GM23338 (cell line): ENCODE results near the gene SDHB. TPM values are rescaled to one million over a fixed set of nuclear protein-coding genes. Genes with fewer than 3 reads are reported as not detected.

Experiments used
- ATAC-seq: fragments of 200-7000 bp; cut with Tn5 transposase; 3 replicates; pipeline ENCODE4 v1.9.1; 2020
- DNase-seq: peaks from one replicate; pipeline ENCODE4 v3.0.0-alpha.2; 2015; ENCODE audit warnings: low spot score
- H2AFZ ChIP-seq: fragments of 200-600 bp; sonication (generic); 2 replicates; pipeline ENCODE4 v1.8.0; 2016; ENCODE audit warnings: antibody characterized with exemption, mild to moderate bottlenecking, moderate library complexity
- H3F3A ChIP-seq: fragments of 200-600 bp; sonication (generic); replicated peaks from 2 replicates; pipeline ENCODE4 v1.8.0; 2017; ENCODE audit warnings: antibody characterized with exemption, mixed run types, low read depth
- H3K27ac ChIP-seq: fragments of 200-600 bp; sonication (generic); 2 replicates; pipeline ENCODE4 v1.6.1; 2016; ENCODE audit warnings: low read depth
- H3K27me3 ChIP-seq: fragments of 200-600 bp; sonication (generic); 2 replicates; pipeline ENCODE4 v1.8.0; 2016; ENCODE audit warnings: mild to moderate bottlenecking, mixed run types, moderate library complexity; ENCODE audit not compliant: insufficient read depth
- H3K36me3 ChIP-seq: fragments of 200-600 bp; sonication (generic); 2 replicates; pipeline ENCODE4 v1.8.0; 2016; ENCODE audit warnings: mild to moderate bottlenecking; ENCODE audit not compliant: insufficient read depth
- H3K4me1 ChIP-seq: fragments of 200-600 bp; sonication (generic); 2 replicates; pipeline ENCODE4 v1.8.0; 2016; ENCODE audit warnings: mild to moderate bottlenecking, moderate library complexity; ENCODE audit not compliant: insufficient read depth
- H3K4me2 ChIP-seq: fragments of 200-600 bp; sonication (generic); 2 replicates; pipeline ENCODE4 v1.7.1; 2017; ENCODE audit warnings: mixed run types
- H3K4me3 ChIP-seq: fragments of 200-600 bp; sonication (generic); 2 replicates; pipeline ENCODE4 v1.6.1; 2016; ENCODE audit warnings: mixed run types
- H3K79me2 ChIP-seq: fragments of 200-600 bp; sonication (generic); replicated peaks from 2 replicates; pipeline ENCODE4 v1.8.0; 2017; ENCODE audit warnings: mild to moderate bottlenecking; ENCODE audit not compliant: insufficient read depth
- H3K9me2 ChIP-seq: fragments of 200-600 bp; sonication (generic); 2 replicates; pipeline ENCODE4 v1.8.0; 2017; ENCODE audit not compliant: insufficient read depth
- H4K20me1 ChIP-seq: fragments of 200-600 bp; sonication (generic); replicated peaks from 2 replicates; pipeline ENCODE4 v1.8.0; 2017; ENCODE audit warnings: mild to moderate bottlenecking; ENCODE audit not compliant: insufficient read depth
- H3K27ac Mint-ChIP-seq: 2 replicates; pipeline ENCODE4 v1.8.0; 2020; ENCODE audit warnings: inconsistent platforms, mild to moderate bottlenecking, moderate library complexity, mixed read lengths
- H3K27me3 Mint-ChIP-seq: 3 replicates; pipeline ENCODE4 v1.8.0; 2022; ENCODE audit warnings: low read depth, mild to moderate bottlenecking, moderate library complexity, mixed read lengths, inconsistent platforms; ENCODE audit not compliant: insufficient read depth, poor library complexity
- H3K36me3 Mint-ChIP-seq: 3 replicates; pipeline ENCODE4 v1.8.0; 2021; ENCODE audit warnings: low read depth, mild to moderate bottlenecking, inconsistent platforms, moderate library complexity, mixed read lengths
- H3K4me1 Mint-ChIP-seq: 3 replicates; pipeline ENCODE4 v1.8.0; 2020; ENCODE audit warnings: mild to moderate bottlenecking, inconsistent platforms, mixed read lengths
- H3K4me3 Mint-ChIP-seq: 3 replicates; pipeline ENCODE4 v1.8.0; 2021; ENCODE audit warnings: moderate library complexity, mild to moderate bottlenecking, inconsistent platforms, mixed read lengths
- H3K9me3 Mint-ChIP-seq: 3 replicates; pipeline ENCODE4 v1.8.0; 2020; ENCODE audit warnings: moderate library complexity, mild to moderate bottlenecking, inconsistent platforms, mixed read lengths
- CREB1 ChIP-seq: fragments of 250-450 bp; sonication (Bioruptor Pico); IDR thresholded peaks from 2 replicates; pipeline ENCODE4 v1.5.0; 2020; ENCODE audit warnings: low read depth, mild to moderate bottlenecking, moderate library complexity
- CTCF ChIP-seq, 2 experiments: fragments of 200-600 bp in 1 of 2; sonication (generic) in 1 of 2; conservative IDR thresholded peaks; 2 replicates each; pipeline versions ENCODE4 v1.5.1 to v1.6.1; 2016 to 2017; ENCODE audit warnings: antibody characterized with exemption in 2 of 2, low read depth in 2 of 2, mild to moderate bottlenecking in 2 of 2, moderate library complexity in 1 of 2
- ETS1 ChIP-seq: IDR thresholded peaks from 2 replicates; pipeline ENCODE4 v1.6.1; 2016; ENCODE audit warnings: antibody characterized with exemption
- EZH2 ChIP-seq: fragments of 200-600 bp; sonication (generic); IDR thresholded peaks from one replicate; pipeline ENCODE4 v1.8.0; 2017; ENCODE audit warnings: antibody characterized with exemption, mild to moderate bottlenecking, low read depth; ENCODE audit not compliant: unreplicated experiment
- EZH2phosphoT487 ChIP-seq: fragments of 200-600 bp; sonication (generic); IDR thresholded peaks from one replicate; pipeline ENCODE4 v1.8.1; 2018; ENCODE audit warnings: antibody characterized with exemption; ENCODE audit not compliant: unreplicated experiment
- JUNB ChIP-seq: IDR thresholded peaks from one replicate; pipeline ENCODE4 v1.6.1; 2016; ENCODE audit warnings: antibody characterized with exemption; ENCODE audit not compliant: unreplicated experiment
- NANOG ChIP-seq: IDR thresholded peaks from 2 replicates; pipeline ENCODE4 v1.6.1; 2016; ENCODE audit warnings: antibody characterized with exemption, borderline replicate concordance
- POLR2AphosphoS5 ChIP-seq: IDR thresholded peaks from 2 replicates; pipeline ENCODE4 v1.6.1; 2016; ENCODE audit warnings: antibody characterized with exemption, low read depth
- REST ChIP-seq: IDR thresholded peaks from one replicate; pipeline ENCODE4 v1.6.1; 2018; ENCODE audit warnings: antibody characterized with exemption; ENCODE audit not compliant: unreplicated experiment
- STAT1 ChIP-seq: IDR thresholded peaks from one replicate; pipeline ENCODE4 v1.6.1; 2016; ENCODE audit warnings: antibody characterized with exemption; ENCODE audit not compliant: unreplicated experiment
- ZNF114 ChIP-seq: fragments of 250-450 bp; sonication (Bioruptor Pico); IDR thresholded peaks from 2 replicates; pipeline ENCODE4 v1.5.0; 2020; ENCODE audit warnings: mild to moderate bottlenecking, moderate library complexity
- ZNF331 ChIP-seq: fragments of 250-450 bp; sonication (Bioruptor Pico); IDR thresholded peaks from 2 replicates; pipeline ENCODE4 v1.5.0; 2020; ENCODE audit warnings: low read depth, mild to moderate bottlenecking, moderate library complexity
- ZNF462 ChIP-seq: fragments of 250-450 bp; sonication (Bioruptor Pico); IDR thresholded peaks from 2 replicates; pipeline ENCODE4 v1.5.0; 2020; ENCODE audit warnings: mild to moderate bottlenecking, moderate library complexity
- polyA plus RNA-seq: library from polyadenylated mRNA; unstranded; fragments of >200 nt; fragmentation: Nextera tagmentation; extraction: Ambion mirVana; gene quantifications from 2 replicates; pipeline ENCODE4 v1.2.1, GENCODE V29; 2016
- total RNA-seq: library from RNA; depleted of rRNA; stranded (reverse); fragments of >200 nt; shearing (Covaris generic); gene quantifications from 2 replicates; pipeline ENCODE4 v1.2.3, GENCODE V29; 2014

The SDHB gene
- total and polyA plus RNA-seq, 2 experiments from 2014 or later, result 72.8 to 112 TPM

- peak overlapping the region; percentile 10; the same call in 1 of the 2 replicates for H2AFZ ChIP-seq
- no peaks in the 10 kb centered on the region for H3K9me3 Mint-ChIP-seq
- H3K9me2 ChIP-seq, result no peaks in the 10 kb centered on the region
- TF ChIP-seq EZH2phosphoT487 (no peak), STAT1 (no peak), JUNB (no peak), POLR2AphosphoS5 (no peak), CTCF (conservative IDR thresholded peaks at IDR 0.05; ENCODE audit: low read depth in 2 of 2) (no peak), ZNF462 (CRISPR knock-in tag) (no peak), EZH2 (no peak), NANOG (no peak), ZNF331 (CRISPR knock-in tag) (no peak), ETS1 (no peak), ZNF114 (no peak), CREB1 (CRISPR knock-in tag) (no peak), REST (no peak)
- no peaks in the 10 kb centered on the region for H3K27me3 ChIP-seq
- ATAC-seq, result no peak
- no peaks in the 10 kb centered on the region for H3K36me3 ChIP-seq
- no peak overlapping the region for H3K4me3 ChIP-seq
- no peak for DNase-seq
- H3K4me2 ChIP-seq, result no peak overlapping the region
- no peaks in the 10 kb centered on the region for H3K79me2 ChIP-seq
- H3K36me3 Mint-ChIP-seq, result no peaks in the 10 kb centered on the region
- no peaks in the 10 kb centered on the region for H3F3A ChIP-seq
- H3K27me3 Mint-ChIP-seq, result peaks cover 4% of the 10 kb centered on the region
- no peak overlapping the region for H3K4me3 Mint-ChIP-seq
- H4K20me1 ChIP-seq, result no peaks in the 10 kb centered on the region
- H3K27ac ChIP-seq, result no peak overlapping the region
- peaks cover 15% of the 10 kb centered on the region for H3K4me1 Mint-ChIP-seq
- no peak overlapping the region for H3K27ac Mint-ChIP-seq
- H3K4me1 ChIP-seq, result no peaks in the 10 kb centered on the region
Measured at GRCh38 chr1:17099616-17100340, 45.9 kb upstream of the SDHB start.
